Measurements from ENCODE around the gene EIF6. TPM values are rescaled to one million over a fixed set of nuclear protein-coding genes. Genes with fewer than 3 reads are reported as not detected.

The EIF6 gene
- total and polyA plus RNA-seq, 2 donors (not counting 3 experiments of a cell fraction or from before 2014, with no cell fraction given): 153 to 286 TPM

DNA sequence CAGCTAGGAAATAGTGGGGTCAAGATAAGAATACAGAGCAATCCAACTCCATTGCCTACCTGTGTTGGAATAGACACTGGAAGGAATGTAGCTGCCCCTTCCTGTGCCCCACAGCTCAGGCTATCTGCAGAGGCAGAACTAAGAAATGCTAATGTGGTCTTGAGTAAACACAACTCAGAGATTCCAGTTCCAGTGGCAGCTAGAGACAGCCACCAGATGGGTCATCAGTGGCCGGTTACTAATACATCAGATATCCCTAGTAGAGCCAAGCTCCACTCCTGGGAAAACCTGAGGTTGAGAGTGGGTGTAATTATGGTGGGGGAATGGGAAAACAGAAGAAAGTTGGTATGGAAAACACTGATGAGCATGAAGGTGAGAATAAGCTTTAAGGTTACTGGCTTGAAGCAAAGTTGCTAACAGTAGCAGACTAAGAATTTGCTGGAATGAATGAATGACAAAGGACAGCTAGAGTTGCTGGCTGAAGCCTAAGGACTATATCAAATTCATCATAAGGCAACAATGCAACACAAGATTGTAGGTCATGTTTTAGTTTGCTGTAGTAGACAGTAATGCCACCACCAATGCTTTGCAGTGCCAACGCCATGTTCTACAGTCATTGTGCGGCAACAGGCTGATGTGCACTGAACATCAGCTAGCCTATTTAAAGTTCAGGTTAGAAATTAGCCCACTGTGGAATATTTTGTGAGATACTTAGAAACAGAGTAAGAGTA, 36.0 kb upstream of the EIF6 start:
- no peaks in the 10 kb centered on the region for H3K79me2 ChIP-seq (ENCODE audit: control insufficient read depth, insufficient read depth, low read length)
- TF ChIP-seq POLR2AphosphoS5 (IDR thresholded peaks at IDR 0.05; ENCODE audit: insufficient read depth, low read depth, low read length) (no peak), POLR2A (IDR thresholded peaks at IDR 0.05; ENCODE audit: low read depth, low read length) (no peak), FOS (IDR thresholded peaks at IDR 0.05; ENCODE audit: borderline replicate concordance, insufficient read depth, low read length) (no peak), EZH2 (IDR thresholded peaks at IDR 0.05; ENCODE audit: borderline replicate concordance, low read depth, low read length, severe bottlenecking) (no peak), MYC (IDR thresholded peaks at IDR 0.05; ENCODE audit: low read depth, low read length) (no peak), GATA2 (IDR thresholded peaks at IDR 0.05; ENCODE audit: insufficient read depth, insufficient read length, low read depth, low read length) (no peak), JUN (IDR thresholded peaks at IDR 0.05; ENCODE audit: borderline replicate concordance, insufficient read depth, insufficient read length, low read depth) (no peak)
- TF ChIP-seq, protein P1, sequence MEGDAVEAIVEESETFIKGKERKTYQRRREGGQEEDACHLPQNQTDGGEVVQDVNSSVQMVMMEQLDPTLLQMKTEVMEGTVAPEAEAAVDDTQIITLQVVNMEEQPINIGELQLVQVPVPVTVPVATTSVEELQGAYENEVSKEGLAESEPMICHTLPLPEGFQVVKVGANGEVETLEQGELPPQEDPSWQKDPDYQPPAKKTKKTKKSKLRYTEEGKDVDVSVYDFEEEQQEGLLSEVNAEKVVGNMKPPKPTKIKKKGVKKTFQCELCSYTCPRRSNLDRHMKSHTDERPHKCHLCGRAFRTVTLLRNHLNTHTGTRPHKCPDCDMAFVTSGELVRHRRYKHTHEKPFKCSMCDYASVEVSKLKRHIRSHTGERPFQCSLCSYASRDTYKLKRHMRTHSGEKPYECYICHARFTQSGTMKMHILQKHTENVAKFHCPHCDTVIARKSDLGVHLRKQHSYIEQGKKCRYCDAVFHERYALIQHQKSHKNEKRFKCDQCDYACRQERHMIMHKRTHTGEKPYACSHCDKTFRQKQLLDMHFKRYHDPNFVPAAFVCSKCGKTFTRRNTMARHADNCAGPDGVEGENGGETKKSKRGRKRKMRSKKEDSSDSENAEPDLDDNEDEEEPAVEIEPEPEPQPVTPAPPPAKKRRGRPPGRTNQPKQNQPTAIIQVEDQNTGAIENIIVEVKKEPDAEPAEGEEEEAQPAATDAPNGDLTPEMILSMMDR (IDR thresholded peaks at IDR 0.05; ENCODE audit: extremely low read depth in 1 of 2, insufficient read depth in 1 of 2, low read depth in 1 of 2, low read length in 2 of 2): no peak
- TF ChIP-seq, protein P2, sequence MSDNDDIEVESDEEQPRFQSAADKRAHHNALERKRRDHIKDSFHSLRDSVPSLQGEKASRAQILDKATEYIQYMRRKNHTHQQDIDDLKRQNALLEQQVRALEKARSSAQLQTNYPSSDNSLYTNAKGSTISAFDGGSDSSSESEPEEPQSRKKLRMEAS (IDR thresholded peaks at IDR 0.05; ENCODE audit: insufficient read depth, insufficient read length): no peak
- H2AFZ ChIP-seq (ENCODE audit: low read depth, low read length): no peak overlapping the region
- H3K36me3 ChIP-seq (ENCODE audit: control insufficient read depth in 2 of 2, extremely low read depth in 1 of 2, insufficient read depth in 2 of 2, low read length in 2 of 2): no peaks in the 10 kb centered on the region
- H3K27ac ChIP-seq (ENCODE audit: insufficient read depth, low read depth, low read length): no peak overlapping the region
- H3K9me3 ChIP-seq (replicated peaks; ENCODE audit: control insufficient read depth, insufficient read depth, low read length): no peaks in the 10 kb centered on the region
- no peak for DNase-seq (ENCODE audit: low read depth, low spot score)
- no peaks in the 10 kb centered on the region for H3K9me1 ChIP-seq (replicated peaks; ENCODE audit: control insufficient read depth, extremely low read depth, insufficient read depth, low read length)
- no peak overlapping the region for H3K4me3 ChIP-seq (replicated peaks in 1 of 3; ENCODE audit: insufficient read depth in 1 of 3, low read depth in 1 of 3, low read length in 3 of 3)
- ChIA-PET POLR2A (interaction anchor here (0.5 kb wide), 1 partner anchor 92 kb away, joined by 3 read pairs; no protein-coding TSS in a partner anchor), CTCF (interaction anchor here (0.7 to 6.7 kb wide), 3 partner anchors 9 to 15 kb away, joined by 3 to 83 read pairs (median 10); no protein-coding TSS in a partner anchor)
- H4K20me1 ChIP-seq (replicated peaks; ENCODE audit: control insufficient read depth, extremely low read depth, insufficient read depth, low read length): no peaks in the 10 kb centered on the region
- no peak for FAIRE-seq
- peaks cover 43% of the 10 kb centered on the region for H3K4me1 ChIP-seq (ENCODE audit: control insufficient read depth, extremely low read depth, insufficient read depth, low read length)
- H3K9ac ChIP-seq (replicated peaks; ENCODE audit: extremely low read depth, insufficient read depth, low read length): no peak overlapping the region
- intact Hi-C loops (cut with micrococcal nuclease) (no loop called here), dilution Hi-C loops (cut with MboI; ENCODE audit: extremely low pct_ligation_motif_present, low sequenced_read_pairs) (no loop called here)
- BruUV-seq (replicated peaks): no TSS peak
- H3K4me2 ChIP-seq (ENCODE audit: insufficient read depth, low read length): no peak overlapping the region
- no peaks in the 10 kb centered on the region for H3K27me3 ChIP-seq (ENCODE audit: control insufficient read depth in 2 of 2, insufficient read depth in 2 of 2, low read length in 2 of 2)

Measured in endothelial cell of umbilical vein (primary cell).